ENCODE results near the gene MAPK8IP3. TPM values are rescaled to one million over a fixed set of nuclear protein-coding genes. Genes with fewer than 3 reads are reported as not detected.

MAPK8IP3 gene
- total and polyA plus RNA-seq, 9 of the 15 experiments (the other 6 are each of a cell fraction or from before 2014, with no cell fraction given) = 0.17 to 58.7 (median 16.7) TPM

- no peaks in the 10 kb centered on the region for H3K9me1 ChIP-seq (ENCODE audit: control insufficient read depth, insufficient read depth, low read length)
- peak; percentile 86 for TF ChIP-seq ZBTB33 (CRISPR knock-in tag; IDR thresholded peaks at IDR 0.05)
- TF ChIP-seq BRF1 (IDR thresholded peaks at IDR 0.05; ENCODE audit: borderline replicate concordance, extremely low read depth, insufficient read length) = no peak
- TF ChIP-seq ZBTB17 (CRISPR knock-in tag; IDR thresholded peaks at IDR 0.05) = no peak
- no peak for TF ChIP-seq ARID3A (IDR thresholded peaks at IDR 0.05; ENCODE audit: borderline replicate concordance, low read depth, low read length)
- H3K36me3 ChIP-seq (ENCODE audit: control insufficient read depth, insufficient read depth, low read length) = peaks cover 62% of the 10 kb centered on the region; the same call in 2 of the 3 replicates
- peaks cover 13 to 30% of the 10 kb centered on the region in 2 experiments; a peak in 4 of 5 replicates for H3K4me1 ChIP-seq (replicated peaks in 1 of 2; ENCODE audit: control insufficient read depth in 2 of 2, insufficient read depth in 2 of 2, low read length in 2 of 2)
- H3K9me3 ChIP-seq (replicated peaks; ENCODE audit: control insufficient read depth, insufficient read depth, low read depth, low read length) = no peaks in the 10 kb centered on the region
- H3K9ac ChIP-seq (ENCODE audit: insufficient read depth in 1 of 2, low read depth in 2 of 2, low read length in 2 of 2) = peak overlapping the region; percentile 52 to 85; a peak in 3 of 4 replicates
- CTCF ChIA-PET (ENCODE audit: low intra/inter-chr PET ratio) = no interaction called here
- peaks cover 8% of the 10 kb centered on the region for H4K20me1 ChIP-seq (replicated peaks; ENCODE audit: control insufficient read depth, insufficient read depth, low read length)
- no peaks in the 10 kb centered on the region for H3K27me3 ChIP-seq (ENCODE audit: control insufficient read depth in 2 of 2, insufficient read depth in 2 of 2, low read length in 2 of 2)
- peak overlapping the region; percentile 99; the same call in 1 of the 2 replicates for H3K4me2 ChIP-seq (ENCODE audit: insufficient read depth, low read length)
- BruUV-seq (replicated peaks) = no TSS peak
- no peak for ATAC-seq
- in situ Hi-C loops (cut with MboI) = no loop called here
- H3K79me2 ChIP-seq (ENCODE audit: control insufficient read depth, insufficient read depth, low read length) = peaks cover 42% of the 10 kb centered on the region
- DNase-seq (ENCODE audit: extremely low read depth in 1 of 4, low spot score in 3 of 4) = peak in 3 of 4 experiments; percentile 20 to 32 (median 21)
- POLR2A ChIA-PET = interaction anchor here (0.6 to 2.6 kb wide), 9 partner anchors 10 to 194 kb away, joined by 3 to 21 read pairs (median 3); partner anchors contain the start of genes CRAMP1, IFT140 and MAPK8IP3
- H3K4me3 ChIP-seq = peak overlapping the region; percentile 84; the same call in 1 of the 2 replicates
- intact Hi-C loops (cut with micrococcal nuclease) = no loop called here
- H3K27ac ChIP-seq (ENCODE audit: extremely low read depth, low read depth, low read length) = peak overlapping the region; percentile 81; the same call in 1 of the 3 replicates
- WGBS (ENCODE audit: insufficient coverage, low coverage, missing lambda C conversion rate) = 71% methylated on average over 15 of the region's 18 CpGs
- FAIRE-seq = no peak
- H2AFZ ChIP-seq (ENCODE audit: low read depth, low read length) = no peak overlapping the region
Measured at GRCh38 chr16:1677339-1677738, 28.7 kb upstream of the MAPK8IP3 start.
